Caco-2 (cell line): ENCODE measurements around the gene JAK1. TPM values are rescaled to one million over a fixed set of nuclear protein-coding genes. Genes with fewer than 3 reads are reported as not detected.
A peak's percentile ranks its signal among the peaks of the same experiment; 100 is the strongest.
"Not testable (repeated sequence)": the region's sequence is repeated elsewhere in the genome, so short reads cannot be mapped to it uniquely, and the experiment has no call there.

Experiments used
- BruUV-seq: library from RNA; stranded (reverse); fragments of 400-500 nt; replicated peaks from 2 replicates; lab custom pipeline; 2021; lab: Mats Ljungman, UMichigan
- CTCF ChIA-PET: fragments of 300-600 bp; sonication (Branson Sonifier 250); formaldehyde crosslinking; loops from one replicate; lab custom pipeline; 2022; ENCODE audit warnings: antibody characterized with exemption; lab: Charles Lee
- POLR2A ChIA-PET: fragments of 300-600 bp; sonication (Branson Sonifier 250); formaldehyde crosslinking; loops from one replicate; lab custom pipeline; 2022; ENCODE audit warnings: antibody characterized with exemption; lab: Charles Lee
- DNase-seq, 2 experiments: peaks; one replicate each; pipeline versions ENCODE4 v3.0.0 to v3.0.0-alpha.2; 2020 to 2022
- H3K27me3 ChIP-seq: replicated peaks from 2 replicates; pipeline ENCODE4 v1.6.0; 2011; ENCODE audit warnings: low read length; ENCODE audit not compliant: control insufficient read depth, insufficient read depth
- H3K36me3 ChIP-seq: 2 replicates; pipeline ENCODE4 v1.5.1; 2011; ENCODE audit warnings: low read length; ENCODE audit not compliant: control insufficient read depth, insufficient read depth
- H3K4me1 ChIP-seq: fragments of 250-450 bp; sonication (Bioruptor Pico); 2 replicates; pipeline ENCODE4 v1.5.1; 2020; ENCODE audit warnings: mild to moderate bottlenecking
- H3K4me3 ChIP-seq: 2 replicates; pipeline ENCODE4 v1.5.1; 2011; ENCODE audit warnings: low read depth, mild to moderate bottlenecking, control low read depth, low read length
- H3K9me3 ChIP-seq: fragments of 250-450 bp; sonication (Bioruptor Pico); 2 replicates; pipeline ENCODE4 v1.5.1; 2020; ENCODE audit warnings: mild to moderate bottlenecking, moderate library complexity
- H3K27ac Mint-ChIP-seq: one replicate; pipeline ENCODE4 v1.8.0; 2022; ENCODE audit warnings: mixed read lengths; ENCODE audit not compliant: unreplicated experiment
- H3K27me3 Mint-ChIP-seq: one replicate; pipeline ENCODE4 v1.8.0; 2022; ENCODE audit warnings: mixed read lengths; ENCODE audit not compliant: insufficient read depth, unreplicated experiment
- H3K36me3 Mint-ChIP-seq: one replicate; pipeline ENCODE4 v1.8.0; 2022; ENCODE audit warnings: mild to moderate bottlenecking, mixed read lengths; ENCODE audit not compliant: insufficient read depth, unreplicated experiment
- H3K4me1 Mint-ChIP-seq: one replicate; pipeline ENCODE4 v1.8.0; 2022; ENCODE audit warnings: low read depth, mixed read lengths; ENCODE audit not compliant: unreplicated experiment
- H3K4me3 Mint-ChIP-seq: one replicate; pipeline ENCODE4 v1.8.0; 2022; ENCODE audit warnings: mild to moderate bottlenecking, moderate library complexity, mixed read lengths; ENCODE audit not compliant: unreplicated experiment
- H3K9me3 Mint-ChIP-seq: one replicate; pipeline ENCODE4 v1.8.0; 2022; ENCODE audit warnings: mixed read lengths; ENCODE audit not compliant: unreplicated experiment
- CTCF ChIP-seq, 2 experiments: fragments of 200-600 bp in 1 of 2; IDR thresholded peaks; 1 replicate in 1 of 2; 2 replicates in 1 of 2; pipeline versions ENCODE4 v1.5.1 to v1.8.0; 2011 to 2022; ENCODE audit warnings: antibody characterized with exemption in 1 of 2, control low read depth in 1 of 2, inconsistent platforms in 1 of 2, low read depth in 1 of 2, low read length in 1 of 2, mild to moderate bottlenecking in 1 of 2, moderate library complexity in 1 of 2; ENCODE audit not compliant: insufficient read depth in 1 of 2, severe bottlenecking in 1 of 2, unreplicated experiment in 1 of 2
- intact Hi-C: fragments of 100-400 bp; cut with micrococcal nuclease; formaldehyde crosslinking; loops from one replicate; pipeline ENCODE4 v1.10.0; 2022; ENCODE audit not compliant: unreplicated experiment
- total RNA-seq: library from RNA; stranded (reverse); gene quantifications from 2 replicates; pipeline ENCODE4 v1.2.3, GENCODE V29; 2022

Gene JAK1
- total RNA-seq, 1 experiment from 2014 or later = 35.5 TPM

DNA sequence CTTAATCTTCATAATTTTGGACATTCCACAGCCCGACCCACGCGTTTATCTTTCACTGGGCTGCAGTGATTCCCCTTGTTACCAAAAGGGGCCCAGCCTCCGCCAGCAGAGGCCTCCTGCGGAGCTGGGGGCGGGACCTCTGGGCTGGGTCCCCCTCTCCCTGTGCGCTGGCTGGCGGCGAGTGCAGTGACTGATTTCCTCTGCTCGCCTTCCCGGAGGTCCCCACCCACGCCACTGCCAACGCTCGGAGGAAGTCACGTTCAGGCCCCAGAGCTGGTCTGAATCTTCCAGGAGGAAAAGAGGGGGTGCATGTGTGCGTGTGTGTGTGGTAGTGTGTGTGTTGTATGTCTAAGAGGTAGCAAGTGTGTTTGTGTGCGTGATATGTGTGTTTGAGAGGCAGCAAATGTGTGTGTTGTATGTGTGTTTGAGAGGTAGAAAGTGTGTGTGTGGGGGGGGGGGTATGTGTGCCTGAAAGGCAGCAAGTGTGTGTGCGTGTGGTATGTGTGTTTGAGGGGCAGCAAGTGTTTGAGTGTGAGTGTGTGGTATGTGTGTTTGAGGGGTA is 35.0 kb upstream of the JAK1 start:
- Mint-ChIP-seq H3K4me3 (peak overlapping the region; percentile 31), H3K9me3 (peaks cover 13% of the 10 kb centered on the region), H3K27me3 (no peaks in the 10 kb centered on the region), H3K27ac (no peak overlapping the region), H3K4me1 (peaks cover 7% of the 10 kb centered on the region), H3K36me3 (no peaks in the 10 kb centered on the region)
- no peak for TF ChIP-seq CTCF (IDR thresholded peaks at IDR 0.05; ENCODE audit: insufficient read depth in 1 of 2, low read depth in 1 of 2, low read length in 1 of 2, severe bottlenecking in 1 of 2, unreplicated experiment in 1 of 2)
- intact Hi-C loops = loop anchor here (5.0 kb wide), 1 partner anchor 34 kb away; the partner anchor contains the start of gene JAK1
- Histone ChIP-seq H3K36me3 (no peaks in the 10 kb centered on the region), H3K4me1 (no peaks in the 10 kb centered on the region; the same call in 1 of the 2 replicates), H3K9me3 (no peaks in the 10 kb centered on the region), H3K27me3 (no peaks in the 10 kb centered on the region), H3K4me3 (no peak overlapping the region)
- DNase-seq = no peak
- POLR2A ChIA-PET = interaction anchor here (0.7 kb wide), 1 partner anchor 913 kb away, joined by 5 read pairs; no protein-coding TSS in a partner anchor
- no TSS peak for BruUV-seq
- CTCF ChIA-PET = no interaction called here

- H3K36me3 ChIP-seq, H3K4me1 ChIP-seq, H3K27ac Mint-ChIP-seq, H3K4me3 ChIP-seq, POLR2A ChIA-PET, H3K27me3 Mint-ChIP-seq, BruUV-seq, H3K4me3 Mint-ChIP-seq, H3K27me3 ChIP-seq, DNase-seq, H3K4me1 Mint-ChIP-seq, H3K36me3 Mint-ChIP-seq, intact Hi-C loops, H3K9me3 ChIP-seq: not testable (repeated sequence)
- CTCF ChIA-PET = interaction anchor here (0.6 kb wide), 1 partner anchor 76 kb away, joined by 3 read pairs; no protein-coding TSS in a partner anchor
- peaks cover 13% of the 10 kb centered on the region for H3K9me3 Mint-ChIP-seq
Measured at GRCh38 chr1:64998425-64998948, 32.1 kb upstream of the JAK1 start.

GRCh38 chr1:64996541-64997257 is 30.4 kb upstream of the JAK1 start:
- DNase-seq = no peak
- Histone ChIP-seq H3K4me3 (no peak overlapping the region), H3K27me3 (no peaks in the 10 kb centered on the region), H3K4me1 (no peaks in the 10 kb centered on the region), H3K9me3 (no peaks in the 10 kb centered on the region), H3K36me3 (no peaks in the 10 kb centered on the region)
- CTCF ChIA-PET = no interaction called here
- intact Hi-C loops = no loop called here
- H3K36me3 Mint-ChIP-seq = no peaks in the 10 kb centered on the region
- H3K27ac Mint-ChIP-seq = no peak overlapping the region
- POLR2A ChIA-PET = no interaction called here
- no peaks in the 10 kb centered on the region for H3K27me3 Mint-ChIP-seq
- H3K9me3 Mint-ChIP-seq = peaks cover 13% of the 10 kb centered on the region
- BruUV-seq = no TSS peak
- peaks cover 7% of the 10 kb centered on the region for H3K4me1 Mint-ChIP-seq
- no peak for TF ChIP-seq CTCF (IDR thresholded peaks at IDR 0.05; ENCODE audit: insufficient read depth in 1 of 2, low read depth in 1 of 2, low read length in 1 of 2, severe bottlenecking in 1 of 2, unreplicated experiment in 1 of 2)
- H3K4me3 Mint-ChIP-seq = no peak overlapping the region
